Smooth muscle cell (in vitro differentiated cells): ENCODE measurements around the gene PLBD2. TPM values are rescaled to one million over a fixed set of nuclear protein-coding genes. Genes with fewer than 3 reads are reported as not detected.

Experiments
- DNase-seq: peaks from one replicate; lab custom pipeline; 2025; ENCODE audit not compliant: unreplicated experiment; lab: John Stamatoyannopoulos, UW
- H2AFZ ChIP-seq: fragments of 200-600 bp; sonication (generic); 2 replicates; pipeline ENCODE4 v1.6.0; 2016; ENCODE audit warnings: antibody characterized with exemption, low read depth, mild to moderate bottlenecking
- H3F3A ChIP-seq: fragments of 200-600 bp; sonication (generic); 2 replicates; pipeline ENCODE4 v1.6.0; 2017; ENCODE audit warnings: antibody characterized with exemption, low read depth
- H3K27ac ChIP-seq: fragments of 200-600 bp; sonication (generic); 2 replicates; pipeline ENCODE4 v1.5.1; 2016; ENCODE audit warnings: low read depth, mild to moderate bottlenecking
- H3K27me3 ChIP-seq: fragments of 200-600 bp; sonication (generic); 2 replicates; pipeline ENCODE4 v1.6.1; 2016; ENCODE audit warnings: low read depth, mild to moderate bottlenecking
- H3K36me3 ChIP-seq: fragments of 200-600 bp; sonication (generic); 2 replicates; pipeline ENCODE4 v1.5.1; 2016; ENCODE audit warnings: low read depth
- H3K4me1 ChIP-seq: fragments of 200-600 bp; sonication (generic); 2 replicates; pipeline ENCODE4 v1.5.1; 2016; ENCODE audit warnings: low read depth
- H3K4me2 ChIP-seq: fragments of 200-600 bp; sonication (generic); 2 replicates; pipeline ENCODE4 v1.6.0; 2016; ENCODE audit warnings: mild to moderate bottlenecking
- H3K4me3 ChIP-seq: fragments of 200-600 bp; sonication (generic); 2 replicates; pipeline ENCODE4 v1.5.1; 2016; ENCODE audit warnings: mild to moderate bottlenecking
- H3K79me2 ChIP-seq: fragments of 200-600 bp; sonication (generic); 2 replicates; pipeline ENCODE4 v1.6.0; 2016; ENCODE audit warnings: low read depth, mild to moderate bottlenecking
- H3K9ac ChIP-seq: fragments of 200-600 bp; sonication (generic); 2 replicates; pipeline ENCODE4 v1.6.0; 2016; ENCODE audit warnings: low read depth
- H3K9me3 ChIP-seq: fragments of 200-600 bp; sonication (generic); replicated peaks from 2 replicates; pipeline ENCODE4 v1.5.1; 2016; ENCODE audit warnings: low read depth
- H4K20me1 ChIP-seq: fragments of 200-600 bp; sonication (generic); 2 replicates; pipeline ENCODE4 v1.6.0; 2016; ENCODE audit warnings: low read depth
- WGBS: methylation state at CpG from one replicate; pipeline ENCODE4 v1.1.7; 2016; ENCODE audit warnings: low lambda C conversion rate; 5-methylcytosine and 5-hydroxymethylcytosine counted together
- polyA plus RNA-seq: library from polyadenylated mRNA; unstranded; fragments of >200 nt; fragmentation: Nextera tagmentation; extraction: Ambion mirVana; gene quantifications from 2 replicates; pipeline ENCODE4 v1.2.1, GENCODE V29; 2016
- total RNA-seq: library from RNA; depleted of rRNA; stranded (reverse); fragments of >200 nt; gene quantifications from 2 replicates; pipeline ENCODE4 v1.2.3, GENCODE V29; 2014
- TF ChIP-seq, protein P1 (sequence below): fragments of 200-600 bp; sonication (generic); IDR thresholded peaks from 2 replicates; pipeline ENCODE4 v1.5.1; 2017; ENCODE audit warnings: borderline replicate concordance, mild to moderate bottlenecking, antibody characterized with exemption; ENCODE audit not compliant: insufficient read depth, poor library complexity, severe bottlenecking

Gene PLBD2
- total and polyA plus RNA-seq, 2 experiments from 2014 or later, result 19.6 to 32.9 TPM

DNA sequence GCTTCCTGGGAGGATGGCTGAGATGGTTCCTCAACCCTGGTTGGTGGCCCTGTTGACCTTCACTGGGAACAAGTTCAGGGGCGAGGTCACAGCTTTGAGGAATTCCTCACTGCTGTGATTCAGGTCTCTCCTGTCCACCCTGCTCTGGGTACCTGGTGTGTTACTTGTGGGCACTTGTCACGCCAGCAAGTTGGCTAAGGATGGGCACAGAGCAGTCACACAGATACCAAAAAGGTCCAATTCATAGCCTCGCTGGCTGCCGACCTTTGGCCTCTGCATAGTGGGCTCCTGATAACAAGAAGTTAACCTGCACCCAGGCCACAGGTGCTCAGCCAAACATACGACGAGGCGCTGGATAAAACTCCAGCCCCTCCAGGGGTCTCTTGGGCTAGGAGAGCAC, 34.1 kb downstream of the PLBD2 start:
- Histone ChIP-seq H3K36me3 (no peaks in the 10 kb centered on the region), H3K27me3 (no peaks in the 10 kb centered on the region), H2AFZ (no peak overlapping the region), H3K4me1 (no peaks in the 10 kb centered on the region), H3K9ac (no peak overlapping the region), H3F3A (no peaks in the 10 kb centered on the region), H3K4me2 (no peak overlapping the region), H3K9me3 (no peaks in the 10 kb centered on the region), H4K20me1 (no peaks in the 10 kb centered on the region), H3K4me3 (no peak overlapping the region), H3K27ac (no peak overlapping the region), H3K79me2 (no peaks in the 10 kb centered on the region)
- TF ChIP-seq, protein P1, sequence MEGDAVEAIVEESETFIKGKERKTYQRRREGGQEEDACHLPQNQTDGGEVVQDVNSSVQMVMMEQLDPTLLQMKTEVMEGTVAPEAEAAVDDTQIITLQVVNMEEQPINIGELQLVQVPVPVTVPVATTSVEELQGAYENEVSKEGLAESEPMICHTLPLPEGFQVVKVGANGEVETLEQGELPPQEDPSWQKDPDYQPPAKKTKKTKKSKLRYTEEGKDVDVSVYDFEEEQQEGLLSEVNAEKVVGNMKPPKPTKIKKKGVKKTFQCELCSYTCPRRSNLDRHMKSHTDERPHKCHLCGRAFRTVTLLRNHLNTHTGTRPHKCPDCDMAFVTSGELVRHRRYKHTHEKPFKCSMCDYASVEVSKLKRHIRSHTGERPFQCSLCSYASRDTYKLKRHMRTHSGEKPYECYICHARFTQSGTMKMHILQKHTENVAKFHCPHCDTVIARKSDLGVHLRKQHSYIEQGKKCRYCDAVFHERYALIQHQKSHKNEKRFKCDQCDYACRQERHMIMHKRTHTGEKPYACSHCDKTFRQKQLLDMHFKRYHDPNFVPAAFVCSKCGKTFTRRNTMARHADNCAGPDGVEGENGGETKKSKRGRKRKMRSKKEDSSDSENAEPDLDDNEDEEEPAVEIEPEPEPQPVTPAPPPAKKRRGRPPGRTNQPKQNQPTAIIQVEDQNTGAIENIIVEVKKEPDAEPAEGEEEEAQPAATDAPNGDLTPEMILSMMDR, result no peak
- DNase-seq, result no peak
- WGBS, result 94% methylated on average over 7 of the region's 7 CpGs

DNA sequence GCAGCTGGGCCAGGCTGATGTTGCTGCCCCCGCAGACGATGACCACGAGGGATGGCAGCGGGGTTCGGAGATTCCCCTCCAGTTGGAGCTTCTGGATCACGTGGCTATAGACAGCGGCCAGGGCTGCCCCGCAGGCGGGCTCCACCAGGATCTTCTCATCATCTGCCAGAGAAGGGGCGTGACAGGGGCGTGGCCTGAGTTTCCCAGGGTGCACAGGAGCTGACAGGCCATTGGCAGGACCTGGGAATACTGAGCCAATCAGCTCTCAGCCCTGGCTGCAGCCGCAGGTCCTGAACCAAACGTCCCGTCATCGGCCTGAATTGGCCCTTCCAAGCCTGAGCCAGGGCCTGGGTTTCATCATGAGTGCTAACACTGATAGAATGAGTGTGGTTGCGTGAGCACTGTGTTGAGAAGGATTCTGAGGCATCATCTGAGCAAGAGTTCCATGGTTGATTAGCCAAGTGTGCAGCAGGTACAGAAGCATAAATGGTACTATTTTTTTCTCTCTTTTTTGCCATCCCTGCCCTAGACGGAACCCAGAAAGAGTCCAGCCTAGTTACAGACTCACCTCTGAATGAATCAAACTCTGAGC, 34.7 kb downstream of the PLBD2 start:
- no peaks in the 10 kb centered on the region for H3K4me1 ChIP-seq
- H3K27ac ChIP-seq, result no peak overlapping the region
- H3K9ac ChIP-seq, result no peak overlapping the region
- no peak overlapping the region for H2AFZ ChIP-seq
- H3K27me3 ChIP-seq, result no peaks in the 10 kb centered on the region
- H3F3A ChIP-seq, result no peaks in the 10 kb centered on the region
- H3K4me2 ChIP-seq, result no peak overlapping the region
- H3K79me2 ChIP-seq, result no peaks in the 10 kb centered on the region
- WGBS, result 50% methylated on average over 17 of the region's 17 CpGs
- TF ChIP-seq, protein P1, result no peak
- DNase-seq, result no peak
- no peak overlapping the region for H3K4me3 ChIP-seq
- no peaks in the 10 kb centered on the region for H3K36me3 ChIP-seq
- H3K9me3 ChIP-seq, result no peaks in the 10 kb centered on the region
- H4K20me1 ChIP-seq, result no peaks in the 10 kb centered on the region

DNA sequence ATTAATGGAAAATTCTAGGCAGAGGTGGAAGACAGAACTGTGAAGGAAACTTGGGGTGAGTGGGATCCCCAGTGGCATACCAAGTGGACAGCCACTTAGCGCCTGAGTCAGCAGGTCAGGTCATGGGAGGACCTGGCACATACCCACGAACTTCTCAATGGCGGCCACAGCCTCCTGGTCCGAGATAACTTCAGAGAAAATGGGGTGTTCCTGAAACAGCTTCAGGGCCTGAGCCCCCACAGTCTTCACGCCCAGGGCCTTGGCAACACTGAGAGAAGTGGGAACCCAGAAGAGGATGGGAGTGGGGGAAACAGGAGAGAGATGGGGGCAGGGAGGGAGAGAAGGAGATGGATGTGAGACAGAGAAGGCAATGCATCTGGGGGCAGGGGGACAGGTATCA, 35.4 kb downstream of the PLBD2 start:
- TF ChIP-seq, protein P1, result no peak
- 93% methylated on average over 5 of the region's 5 CpGs for WGBS

GRCh38 chr12:113395119-113395518, 36.7 kb downstream of the PLBD2 start:
- H2AFZ ChIP-seq, result no peak overlapping the region
- no peak overlapping the region for H3K4me3 ChIP-seq
- WGBS, result 84% methylated on average over 5 of the region's 5 CpGs
- TF ChIP-seq, protein P1, result no peak
- H4K20me1 ChIP-seq, result no peaks in the 10 kb centered on the region
- no peak overlapping the region for H3K9ac ChIP-seq
- DNase-seq, result no peak
- no peak overlapping the region for H3K27ac ChIP-seq
- no peaks in the 10 kb centered on the region for H3K9me3 ChIP-seq
- H3K4me2 ChIP-seq, result no peak overlapping the region
- no peaks in the 10 kb centered on the region for H3K36me3 ChIP-seq
- no peaks in the 10 kb centered on the region for H3K79me2 ChIP-seq
- no peaks in the 10 kb centered on the region for H3K27me3 ChIP-seq
- H3F3A ChIP-seq, result no peaks in the 10 kb centered on the region
- H3K4me1 ChIP-seq, result no peaks in the 10 kb centered on the region

More for the DNA sequence above, 35.4 kb downstream of the PLBD2 start:
- no peak overlapping the region for H3K27ac ChIP-seq
- H3K9me3 ChIP-seq, result no peaks in the 10 kb centered on the region
- no peak overlapping the region for H2AFZ ChIP-seq
- DNase-seq, result no peak
- H3K4me1 ChIP-seq, result no peaks in the 10 kb centered on the region
- H3K79me2 ChIP-seq, result no peaks in the 10 kb centered on the region
- no peaks in the 10 kb centered on the region for H4K20me1 ChIP-seq
- H3K4me2 ChIP-seq, result no peak overlapping the region
- no peaks in the 10 kb centered on the region for H3K36me3 ChIP-seq
- H3K9ac ChIP-seq, result no peak overlapping the region
- H3K4me3 ChIP-seq, result no peak overlapping the region
- H3K27me3 ChIP-seq, result no peaks in the 10 kb centered on the region
- no peaks in the 10 kb centered on the region for H3F3A ChIP-seq
